Ishikawa (cell line): ENCODE data around the gene COPZ2.

Experiments used
- CEBPB ChIP-seq: IDR thresholded peaks from 2 replicates; pipeline ENCODE4 v1.6.1; 2012
- CREB1 ChIP-seq: IDR thresholded peaks from 2 replicates; pipeline ENCODE4 v1.6.1; 2012; ENCODE audit warnings: low read depth
- EGR1 ChIP-seq: IDR thresholded peaks from 2 replicates; pipeline ENCODE4 v1.6.1; 2012
- EP300 ChIP-seq: IDR thresholded peaks from 2 replicates; pipeline ENCODE4 v1.6.1; 2012; ENCODE audit warnings: borderline replicate concordance
- FOXM1 ChIP-seq: IDR thresholded peaks from 2 replicates; pipeline ENCODE4 v1.6.1; 2012; ENCODE audit warnings: low read depth, borderline replicate concordance
- MAX ChIP-seq: IDR thresholded peaks from 2 replicates; pipeline ENCODE4 v1.6.1; 2012
- NFIC ChIP-seq: IDR thresholded peaks from 2 replicates; pipeline ENCODE4 v1.6.1; 2012
- RAD21 ChIP-seq: IDR thresholded peaks from 2 replicates; pipeline ENCODE4 v1.6.1; 2012; ENCODE audit warnings: low read depth
- REST ChIP-seq: IDR thresholded peaks from 2 replicates; pipeline ENCODE4 v1.6.1; 2012; ENCODE audit warnings: low read depth, mild to moderate bottlenecking
- TAF1 ChIP-seq: IDR thresholded peaks from 2 replicates; pipeline ENCODE4 v1.6.1; 2012; ENCODE audit warnings: low read depth, mild to moderate bottlenecking
- TCF12 ChIP-seq: IDR thresholded peaks from 2 replicates; pipeline ENCODE4 v1.6.1; 2012; ENCODE audit warnings: low read depth
- TEAD4 ChIP-seq: IDR thresholded peaks from 2 replicates; pipeline ENCODE4 v1.6.1; 2012
- USF1 ChIP-seq: IDR thresholded peaks from 2 replicates; pipeline ENCODE4 v1.6.1; 2012
- YY1 ChIP-seq: IDR thresholded peaks from 2 replicates; pipeline ENCODE4 v1.6.1; 2012; ENCODE audit warnings: low read depth
- ZBTB7A ChIP-seq: IDR thresholded peaks from 2 replicates; pipeline ENCODE4 v1.6.1; 2012; ENCODE audit warnings: low read depth

Gene COPZ2

GRCh38 chr17:48074322-48075081 lies 36.9 kb upstream of the COPZ2 start:
- TF ChIP-seq ZBTB7A, result peak; percentile 54; the same call in 1 of the 2 replicates
- TF ChIP-seq NFIC, result peak; percentile 69; the same call in 1 of the 2 replicates
- peak; percentile 75 for TF ChIP-seq RAD21
- peak; percentile 28; the same call in 1 of the 2 replicates for TF ChIP-seq TCF12
- TF ChIP-seq TAF1, result no peak
- no peak for TF ChIP-seq EGR1
- TF ChIP-seq MAX, result peak; percentile 34; the same call in 1 of the 2 replicates
- peak; percentile 76 for TF ChIP-seq TEAD4
- peak; percentile 72 for TF ChIP-seq EP300

GRCh38 chr17:48071654-48072053 lies 34.1 kb upstream of the COPZ2 start:
- TF ChIP-seq USF1, result no peak
- TF ChIP-seq CEBPB, result no peak
- TF ChIP-seq TAF1, result no peak
- no peak for TF ChIP-seq FOXM1
- no peak for TF ChIP-seq YY1
- no peak for TF ChIP-seq EGR1
- TF ChIP-seq EP300, result no peak
- no peak for TF ChIP-seq CREB1
- TF ChIP-seq RAD21, result no peak
- no peak for TF ChIP-seq ZBTB7A
- TF ChIP-seq REST, result no peak

- TF ChIP-seq REST (no peak), TCF12 (no peak), TAF1 (no peak), USF1 (no peak), CREB1 (no peak), RAD21 (no peak), EP300 (no peak), CEBPB (no peak), TEAD4 (no peak), EGR1 (no peak), YY1 (no peak), NFIC (no peak), FOXM1 (no peak), ZBTB7A (no peak), MAX (no peak)
Measured at GRCh38 chr17:48070195-48070594, 32.6 kb upstream of the COPZ2 start.

GRCh38 chr17:48068491-48068961 lies 30.9 kb upstream of the COPZ2 start:
- no peak for TF ChIP-seq REST
- TF ChIP-seq RAD21, result 0 out of 2 replicates have a peak, but pooled peaks have one; percentile 5
